GM06990 (cell line): ENCODE data around the gene SMTN.
A peak's percentile ranks its signal among the peaks of the same experiment; 100 is the strongest.

Experiments
- DNase-seq: peaks from one replicate; pipeline ENCODE4 v3.0.0-alpha.2; 2011; ENCODE audit not compliant: insufficient read length; ENCODE audit errors: extremely low read depth
- H3K27me3 ChIP-seq: replicated peaks from 2 replicates; pipeline ENCODE4 v1.6.0; 2011; ENCODE audit warnings: low read length; ENCODE audit not compliant: control insufficient read depth, insufficient read depth
- H3K36me3 ChIP-seq: 2 replicates; pipeline ENCODE4 v1.5.1; 2011; ENCODE audit warnings: low read length; ENCODE audit not compliant: control insufficient read depth, insufficient read depth
- H3K4me3 ChIP-seq: replicated peaks from 2 replicates; pipeline ENCODE4 v1.5.1; 2011; ENCODE audit warnings: low read depth, mild to moderate bottlenecking, control low read depth, low read length
- CTCF ChIP-seq: IDR thresholded peaks from 2 replicates; pipeline ENCODE4 v1.5.1; 2011; ENCODE audit warnings: low read length, control low read depth, mild to moderate bottlenecking, inconsistent platforms; ENCODE audit not compliant: insufficient read depth, poor library complexity, severe bottlenecking

SMTN gene

DNA sequence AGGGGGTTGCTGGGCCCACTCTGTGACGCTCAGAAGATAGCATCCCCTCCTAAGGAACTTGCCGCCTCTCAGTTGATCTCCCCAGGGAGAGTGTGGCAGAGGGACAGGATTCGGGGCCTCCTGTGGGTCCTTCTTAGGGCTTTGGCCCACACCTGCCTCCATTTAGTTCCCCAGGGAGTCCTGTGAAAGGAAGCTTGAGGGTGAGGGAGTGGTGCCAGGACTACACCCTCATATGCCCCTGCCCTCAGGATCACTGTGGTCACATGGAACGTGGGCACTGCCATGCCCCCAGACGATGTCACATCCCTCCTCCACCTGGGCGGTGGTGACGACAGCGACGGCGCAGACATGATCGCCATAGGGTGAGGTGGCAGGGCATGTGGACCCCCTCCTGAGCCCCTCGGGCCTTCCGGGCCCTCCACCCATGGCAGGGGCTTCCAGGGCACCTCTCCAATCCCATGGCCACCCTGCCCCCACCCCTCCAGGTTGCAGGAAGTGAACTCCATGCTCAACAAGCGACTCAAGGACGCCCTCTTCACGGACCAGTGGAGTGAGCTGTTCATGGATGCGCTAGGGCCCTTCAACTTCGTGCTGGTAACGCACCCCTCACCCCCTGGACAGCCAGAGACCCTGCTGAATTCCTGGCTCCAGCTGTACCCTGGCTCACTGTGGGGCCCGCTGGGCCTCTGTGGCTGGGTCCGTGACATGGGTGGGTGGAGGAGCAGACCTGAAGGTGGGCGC, 45.2 kb downstream of the SMTN start:
- no peak for DNase-seq
- no peak for TF ChIP-seq CTCF
- Histone ChIP-seq H3K36me3 (no peaks in the 10 kb centered on the region), H3K27me3 (peaks cover 4% of the 10 kb centered on the region), H3K4me3 (no peak overlapping the region)

- H3K27me3 ChIP-seq = peaks cover 4% of the 10 kb centered on the region; the same call in 1 of the 2 replicates
- H3K36me3 ChIP-seq = no peaks in the 10 kb centered on the region
- no peak for DNase-seq
- H3K4me3 ChIP-seq = no peak overlapping the region
- no peak for TF ChIP-seq CTCF
Observed at GRCh38 chr22:31126869-31127175, 45.7 kb downstream of the SMTN start.

- DNase-seq = peak; percentile 46
- no peak for TF ChIP-seq CTCF
- Histone ChIP-seq H3K4me3 (no peak overlapping the region), H3K27me3 (peaks cover 4% of the 10 kb centered on the region; the same call in 1 of the 2 replicates), H3K36me3 (no peaks in the 10 kb centered on the region)
Observed at GRCh38 chr22:31127181-31127772, 46.2 kb downstream of the SMTN start.

DNA sequence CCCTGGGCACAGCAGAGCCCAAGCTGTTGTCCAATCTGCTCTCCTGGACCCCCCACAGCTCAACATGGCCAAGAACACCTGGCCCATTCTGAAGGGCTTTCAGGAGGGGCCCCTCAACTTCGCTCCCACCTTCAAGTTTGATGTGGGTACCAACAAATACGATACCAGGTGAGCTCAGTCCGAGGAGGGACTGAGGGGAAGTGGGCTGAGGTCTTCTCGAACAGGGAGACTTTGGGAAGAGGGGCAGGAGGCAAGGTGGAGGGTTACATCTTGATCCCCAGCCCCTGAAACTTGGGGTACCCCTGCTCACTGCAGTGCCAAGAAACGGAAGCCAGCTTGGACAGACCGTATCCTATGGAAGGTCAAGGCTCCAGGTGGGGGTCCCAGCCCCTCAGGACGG, 47.0 kb downstream of the SMTN start:
- no peak for TF ChIP-seq CTCF
- H3K27me3 ChIP-seq = peaks cover 4% of the 10 kb centered on the region; the same call in 1 of the 2 replicates
- H3K36me3 ChIP-seq = no peaks in the 10 kb centered on the region
- no peak overlapping the region for H3K4me3 ChIP-seq
- DNase-seq = no peak

- no peak overlapping the region for H3K4me3 ChIP-seq
- no peak for TF ChIP-seq CTCF
- no peaks in the 10 kb centered on the region for H3K27me3 ChIP-seq
- H3K36me3 ChIP-seq = no peaks in the 10 kb centered on the region
- DNase-seq = no peak
Observed at GRCh38 chr22:31130873-31131272, 49.8 kb downstream of the SMTN start.
